ENCODE measurements around the gene CREG1.
"Not testable (repeated sequence)": the region's sequence is repeated elsewhere in the genome, so short reads cannot be mapped to it uniquely, and the experiment has no call there.

The CREG1 gene

DNA sequence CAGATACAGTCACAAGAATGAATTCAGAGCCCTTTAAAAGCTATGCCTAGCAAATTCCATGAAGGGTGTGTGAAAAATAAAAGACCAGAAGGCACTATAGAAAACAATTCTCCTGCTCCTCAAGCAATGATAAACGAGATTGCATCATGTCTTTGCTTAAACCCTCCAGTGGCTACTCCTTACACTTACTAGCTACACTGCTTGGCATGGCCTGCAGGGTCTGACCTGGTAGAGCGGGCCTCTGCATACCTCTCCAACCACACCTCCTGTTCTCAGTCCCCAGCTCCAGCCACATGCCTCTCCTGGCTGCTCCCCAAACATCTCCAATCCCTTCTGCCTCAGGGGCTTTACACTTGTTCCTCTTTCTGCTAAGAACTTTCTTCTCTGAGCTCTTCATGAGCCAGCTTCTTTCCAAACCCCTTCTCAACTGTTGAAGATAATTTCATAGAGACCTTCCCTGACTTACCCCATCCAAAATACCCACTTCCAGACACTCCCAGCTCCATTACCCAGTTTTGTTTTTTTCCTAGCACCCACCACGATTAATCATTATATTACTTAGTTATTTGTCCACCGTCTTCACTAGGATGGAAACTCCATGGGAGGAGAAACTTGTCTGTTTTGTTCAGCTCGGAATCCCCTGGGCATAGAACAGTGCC is 11.2 kb upstream of the CREG1 start:
- DNase-seq (ENCODE audit: low read depth in 1 of 2, low spot score in 1 of 2): no peak

DNA sequence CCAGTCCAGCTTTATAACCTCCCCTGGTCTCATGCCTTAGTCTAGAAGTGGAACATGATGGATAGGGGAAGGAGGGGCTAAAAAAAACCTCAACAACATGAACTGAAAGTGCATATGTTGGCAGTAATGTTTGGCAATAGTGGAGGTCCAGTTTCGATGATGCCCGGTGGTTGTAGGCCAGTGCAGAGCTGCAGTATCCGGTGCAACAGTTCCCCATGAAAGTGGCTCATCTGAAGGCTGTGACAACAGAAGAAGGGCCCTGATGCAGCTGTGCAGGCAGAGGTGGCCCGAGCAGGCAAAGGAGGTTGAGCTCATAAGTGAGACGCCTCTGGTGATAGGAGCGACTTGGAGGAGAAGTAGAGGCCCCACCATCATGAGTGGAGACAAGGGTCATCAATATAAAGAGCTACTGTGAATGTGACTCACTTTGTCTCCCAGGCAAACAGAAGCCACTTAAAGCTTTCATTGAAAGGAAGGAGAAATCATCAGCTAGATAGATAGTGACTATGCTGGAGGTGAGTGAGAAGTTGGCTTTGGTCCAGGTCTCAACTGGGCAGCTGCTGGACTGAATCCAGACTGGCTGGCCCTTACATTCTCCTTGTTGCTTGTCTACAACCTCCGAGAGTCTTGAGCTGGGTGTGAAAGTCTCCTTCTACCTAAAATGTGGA is 10.2 kb upstream of the CREG1 start:
- no peak for DNase-seq (ENCODE audit: low read depth in 1 of 2, low spot score in 1 of 2)

DNA sequence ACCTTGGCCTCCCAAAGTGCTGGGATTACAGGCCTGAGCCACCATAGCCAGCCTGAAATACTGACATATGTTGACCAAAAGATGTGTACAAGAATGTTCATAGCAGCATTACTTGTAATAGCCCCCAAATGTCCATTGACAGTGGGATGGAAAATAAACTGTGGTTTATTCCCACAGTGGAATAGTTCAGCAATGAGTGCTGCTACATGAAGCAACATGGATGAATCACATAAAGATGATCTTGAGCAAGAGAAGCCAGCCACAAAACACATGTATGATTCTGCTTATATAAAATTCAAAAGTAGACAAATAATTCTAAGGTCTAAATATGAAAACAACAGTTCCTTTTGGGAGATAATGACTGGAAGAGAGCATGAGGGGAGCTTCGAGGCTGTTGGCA is 9.1 kb upstream of the CREG1 start:
- DNase-seq (ENCODE audit: low read depth in 1 of 2, low spot score in 1 of 2): no peak

DNA sequence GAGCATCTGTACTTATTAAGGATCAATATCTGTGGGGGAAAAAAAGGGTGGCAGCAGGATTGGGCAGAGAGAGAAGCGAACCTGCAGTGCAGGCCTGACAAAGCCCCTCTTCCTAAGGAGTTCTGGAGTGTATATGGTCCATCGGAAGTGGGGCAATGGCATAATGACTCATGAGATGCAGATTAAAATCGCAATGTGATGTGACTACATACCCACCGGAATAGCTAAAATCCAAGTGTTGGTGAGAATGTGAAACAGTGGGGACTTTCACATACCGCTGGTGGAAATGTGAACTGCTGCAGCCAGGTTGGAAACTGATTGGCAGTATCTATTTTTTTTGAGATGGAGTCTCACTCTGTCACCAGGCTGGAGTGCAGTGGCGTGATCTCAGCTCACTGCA is 8.2 kb upstream of the CREG1 start:
- DNase-seq (ENCODE audit: low read depth in 1 of 2, low spot score in 1 of 2): no peak

DNA sequence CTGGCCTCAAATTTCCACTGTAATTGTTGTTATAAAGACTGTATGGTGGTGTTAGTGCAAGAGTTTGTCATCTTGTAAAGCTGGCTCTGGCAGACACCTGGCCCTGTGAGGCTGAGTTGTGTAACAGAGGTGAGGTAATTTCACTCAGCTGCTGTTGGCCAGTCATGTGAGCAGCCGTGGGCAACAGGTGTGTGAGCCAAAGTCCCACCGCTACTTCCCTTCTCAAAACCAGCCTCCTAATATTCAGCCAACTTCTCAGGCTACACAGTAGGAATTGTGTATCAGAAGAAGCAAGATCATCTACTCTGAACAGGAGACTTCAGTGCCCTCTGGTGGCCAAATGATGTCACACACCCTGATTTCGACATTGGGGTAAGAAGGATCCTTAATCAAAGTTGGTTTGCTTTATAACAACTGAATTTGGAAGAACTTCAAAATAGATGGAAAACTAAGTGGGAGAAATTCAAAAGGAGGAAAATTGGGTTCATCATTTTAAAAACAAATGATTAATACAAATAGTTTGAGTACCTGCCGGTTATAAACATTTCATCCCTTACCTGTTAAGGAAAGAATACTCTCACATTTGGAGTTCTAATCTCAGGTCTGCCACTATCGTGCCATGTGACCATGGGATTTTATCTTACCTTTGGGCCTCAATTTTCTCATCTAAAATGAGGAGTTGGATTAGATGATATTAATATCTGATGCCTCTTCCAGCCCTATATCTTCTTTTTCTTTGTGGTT is 2.6 kb upstream of the CREG1 start:
- peak; percentile 53 to 54 for DNase-seq (ENCODE audit: low read depth in 1 of 2, low spot score in 1 of 2)

DNA sequence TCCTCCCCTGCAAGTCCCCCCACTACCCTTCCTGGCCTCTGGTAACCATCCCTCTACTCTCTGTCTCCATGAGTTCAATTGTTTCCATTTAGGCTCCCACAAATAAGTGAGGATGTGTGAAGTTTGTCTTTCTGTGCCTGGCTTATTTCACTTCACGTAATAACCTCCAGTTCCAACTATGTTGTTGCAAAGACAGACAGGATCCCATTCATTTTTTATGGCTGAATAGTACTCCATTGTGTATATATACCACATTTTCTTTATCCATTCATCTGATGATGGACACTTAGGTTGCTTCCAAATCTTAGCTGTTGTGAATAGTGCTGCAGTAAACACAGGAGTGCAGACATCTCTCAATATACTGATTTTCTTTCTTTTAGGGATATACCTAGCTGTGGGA is 1.5 kb upstream of the CREG1 start:
- not testable (repeated sequence) for DNase-seq (ENCODE audit: low read depth in 1 of 2, low spot score in 1 of 2)

DNA sequence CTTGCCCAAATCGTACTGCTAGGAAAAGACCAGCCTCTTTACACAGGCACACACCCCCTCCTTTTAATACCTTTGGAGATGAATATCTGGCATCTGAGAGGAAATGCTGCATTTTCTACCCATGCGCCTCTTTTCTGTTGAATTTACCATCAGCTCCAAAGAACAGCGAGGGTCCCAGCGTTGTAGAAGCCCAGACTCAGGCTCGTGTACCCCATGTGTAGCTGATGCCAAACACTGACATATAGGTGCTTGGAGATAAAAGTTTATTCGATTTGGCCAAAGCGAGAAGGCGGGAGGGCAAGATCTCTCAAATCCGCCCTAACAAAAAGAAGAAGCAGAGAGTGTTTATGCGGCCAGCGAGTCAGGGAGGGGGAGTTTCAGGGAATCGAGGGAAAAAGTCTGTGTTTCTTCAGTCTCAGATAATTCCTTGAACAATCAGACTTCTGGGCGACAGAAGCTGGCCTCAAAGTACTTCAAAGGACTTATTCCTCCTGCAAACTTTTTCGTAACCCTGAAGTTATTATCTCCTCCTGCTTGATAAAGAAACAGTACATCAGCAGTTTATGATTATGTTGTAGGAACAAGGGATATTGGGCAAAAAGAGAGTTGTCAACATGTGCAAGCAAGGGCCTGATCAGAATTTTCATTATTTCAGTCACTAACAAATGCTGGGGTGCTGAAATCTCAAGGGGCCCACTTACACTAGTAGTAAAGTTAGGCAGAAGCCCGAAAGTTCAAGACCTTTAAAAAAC is 642 bp upstream of the CREG1 start:
- no peak for DNase-seq (ENCODE audit: low read depth in 1 of 2, low spot score in 1 of 2)

DNA sequence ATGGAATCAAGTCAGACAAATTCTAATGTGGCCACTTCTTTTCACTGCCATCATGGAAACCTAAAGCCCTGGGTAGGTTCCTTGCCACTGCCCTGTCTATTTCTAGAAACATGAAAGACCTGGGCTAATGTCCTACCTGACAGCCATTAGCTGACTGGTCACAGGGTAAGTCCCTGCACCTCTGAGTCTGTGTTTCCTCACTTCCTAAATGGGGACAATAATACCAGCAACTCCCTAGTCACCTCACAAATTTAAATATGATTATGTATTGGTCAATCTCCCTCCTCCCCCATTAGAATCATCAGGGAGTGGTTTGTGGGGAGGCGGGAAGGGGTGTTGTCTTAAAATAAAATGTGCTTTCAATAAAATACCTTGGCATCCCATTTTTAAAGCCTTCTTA is 2.2 kb downstream of the CREG1 start:
- DNase-seq (ENCODE audit: low read depth in 1 of 2, low spot score in 1 of 2): no peak

DNA sequence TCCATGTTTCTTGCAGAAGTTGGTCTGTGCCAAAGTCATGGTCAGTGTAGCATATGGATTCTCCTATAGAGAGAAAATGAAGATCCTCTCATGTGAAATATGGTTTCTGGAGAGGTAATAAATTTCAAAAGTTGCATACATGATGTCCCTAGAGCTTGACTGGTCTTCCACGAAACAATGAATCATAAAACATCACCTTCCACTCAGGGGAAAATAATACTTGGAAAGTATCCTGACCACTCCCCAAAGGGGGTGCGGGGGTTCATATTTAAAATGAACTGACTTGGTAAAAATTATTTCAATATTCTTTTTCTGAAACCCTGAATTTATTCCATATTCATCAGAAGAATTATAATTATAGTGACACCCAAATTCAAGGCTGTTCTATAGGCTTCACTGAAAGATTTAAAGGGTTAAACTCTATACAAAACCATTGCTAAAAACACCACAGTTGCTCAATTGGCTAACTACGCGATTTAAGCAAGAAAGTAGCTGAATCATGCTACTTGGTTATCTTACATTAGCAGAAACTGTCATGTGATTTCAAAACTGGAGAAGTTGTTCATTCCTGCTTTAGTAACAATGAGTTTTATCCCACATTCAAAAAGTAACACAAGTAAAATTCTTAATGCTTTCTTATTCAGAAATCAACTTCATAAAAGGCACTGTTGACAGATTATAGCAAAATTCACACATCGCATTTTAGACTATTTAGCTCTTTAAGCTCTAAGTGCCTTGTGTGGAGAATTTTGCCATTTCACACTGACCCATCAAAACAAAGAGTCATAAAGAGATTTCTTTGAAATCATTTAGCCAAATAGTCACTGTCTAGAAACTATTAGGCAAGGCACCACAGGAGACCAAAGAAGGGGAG is 5.3 kb downstream of the CREG1 start:
- no peak for DNase-seq (ENCODE audit: low read depth in 1 of 2, low spot score in 1 of 2)

DNA sequence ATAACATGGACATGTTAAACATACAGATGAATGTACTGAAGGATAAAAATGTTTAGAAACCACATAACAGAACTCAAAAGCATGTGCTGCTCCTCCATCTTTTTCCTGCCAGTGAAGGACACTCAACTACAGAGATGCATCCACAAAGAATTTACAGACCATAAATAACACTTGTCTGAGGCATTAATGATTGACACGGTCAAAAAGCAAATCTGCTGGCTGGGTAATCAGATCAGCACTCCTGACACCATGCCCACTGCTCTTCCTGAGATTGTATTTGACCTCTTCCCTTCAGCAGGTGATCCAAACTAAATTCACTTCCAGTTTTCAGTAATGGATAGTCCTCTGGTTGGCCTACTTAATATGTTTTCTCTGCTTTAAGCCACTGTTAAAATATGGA is 6.6 kb downstream of the CREG1 start:
- DNase-seq (ENCODE audit: low read depth in 1 of 2, low spot score in 1 of 2): no peak

DNA sequence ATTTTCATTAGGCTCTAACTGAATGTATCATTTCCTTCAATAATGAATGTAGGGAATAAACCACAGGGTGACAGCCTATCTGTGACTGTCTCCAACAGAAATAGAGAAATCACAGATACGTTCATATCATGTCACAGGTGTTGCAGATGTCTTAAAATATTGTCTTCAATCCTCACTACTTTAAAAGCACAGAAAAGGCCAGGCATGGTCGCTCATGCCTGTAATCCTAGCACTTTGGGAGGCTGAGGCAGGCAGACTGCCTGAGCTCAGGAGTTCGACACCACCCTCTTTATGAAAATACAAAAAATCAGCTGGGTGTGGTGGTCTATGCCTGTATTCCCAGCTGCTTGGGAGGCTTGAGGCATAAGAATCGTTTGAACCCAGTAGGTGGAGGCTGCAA is 8.2 kb downstream of the CREG1 start:
- DNase-seq (ENCODE audit: low read depth in 1 of 2, low spot score in 1 of 2): no peak

DNA sequence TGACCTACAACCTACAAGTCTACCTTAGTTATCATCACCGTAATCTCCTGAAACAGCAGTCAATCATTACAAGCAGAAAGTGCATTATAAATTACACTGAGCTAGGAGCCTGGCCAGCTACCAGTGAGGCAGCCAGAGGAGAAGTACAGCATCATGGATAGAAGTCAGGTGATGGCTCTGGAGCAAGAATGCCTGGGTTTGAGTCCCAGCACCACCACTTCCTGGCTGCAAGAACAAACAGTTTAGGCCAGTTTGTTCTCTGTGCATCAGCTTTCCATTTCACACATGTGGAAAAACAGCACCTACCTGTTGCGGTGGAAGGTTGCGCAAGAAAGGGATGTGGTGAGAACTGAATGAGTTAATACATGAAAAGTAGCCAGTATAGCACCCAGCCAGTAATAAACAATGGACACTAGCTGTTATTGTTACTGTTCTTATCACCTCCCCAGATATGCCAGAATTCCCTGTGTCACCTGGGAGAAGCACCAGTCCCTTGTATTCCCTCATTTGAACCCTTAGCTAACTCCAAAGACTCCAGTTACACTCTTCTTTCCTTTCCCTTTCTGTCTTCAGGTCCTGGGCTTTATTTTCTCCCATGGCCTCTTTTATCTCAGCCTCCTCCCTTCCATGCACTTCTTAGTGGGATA is 9.0 kb downstream of the CREG1 start:
- DNase-seq (ENCODE audit: low read depth in 1 of 2, low spot score in 1 of 2): no peak

DNA sequence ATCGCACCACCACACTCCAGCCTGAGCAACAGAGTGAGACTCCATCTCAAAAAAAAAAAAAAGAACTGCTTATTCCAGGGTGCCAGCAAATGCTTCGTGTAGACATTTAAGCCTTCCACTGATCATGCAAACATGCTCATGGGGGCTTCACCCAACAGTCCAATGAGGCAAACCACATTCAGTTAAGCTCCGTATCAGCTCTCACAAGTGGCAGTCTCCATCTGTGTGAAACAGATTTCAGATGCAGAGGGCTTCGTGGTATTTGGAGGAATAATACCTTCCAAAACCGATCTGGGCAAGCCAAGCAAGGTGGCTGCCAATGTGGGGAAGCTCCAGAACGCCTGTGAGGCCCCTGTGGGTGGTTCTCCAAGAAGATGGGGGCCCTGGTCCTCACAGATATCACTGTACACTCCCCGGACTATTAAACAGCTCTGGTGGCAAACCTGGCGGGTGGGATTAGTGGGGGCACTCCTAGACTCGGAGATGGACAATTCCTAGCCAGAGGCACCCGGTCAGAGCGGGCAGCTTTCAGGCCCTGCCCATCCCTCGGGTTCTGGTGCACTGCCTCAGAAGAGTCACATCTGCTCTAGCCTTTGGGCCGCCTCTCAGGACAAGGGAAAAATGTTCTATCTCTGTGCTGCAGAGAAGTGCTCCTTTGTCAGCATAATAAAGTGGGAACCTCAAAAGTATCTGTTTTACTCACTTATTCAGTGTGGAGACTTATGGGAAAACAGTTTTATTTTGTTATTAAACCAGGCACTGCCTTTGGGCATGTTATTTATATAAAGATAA is 10.2 kb downstream of the CREG1 start:
- no peak for DNase-seq (ENCODE audit: low read depth in 1 of 2, low spot score in 1 of 2)

DNA sequence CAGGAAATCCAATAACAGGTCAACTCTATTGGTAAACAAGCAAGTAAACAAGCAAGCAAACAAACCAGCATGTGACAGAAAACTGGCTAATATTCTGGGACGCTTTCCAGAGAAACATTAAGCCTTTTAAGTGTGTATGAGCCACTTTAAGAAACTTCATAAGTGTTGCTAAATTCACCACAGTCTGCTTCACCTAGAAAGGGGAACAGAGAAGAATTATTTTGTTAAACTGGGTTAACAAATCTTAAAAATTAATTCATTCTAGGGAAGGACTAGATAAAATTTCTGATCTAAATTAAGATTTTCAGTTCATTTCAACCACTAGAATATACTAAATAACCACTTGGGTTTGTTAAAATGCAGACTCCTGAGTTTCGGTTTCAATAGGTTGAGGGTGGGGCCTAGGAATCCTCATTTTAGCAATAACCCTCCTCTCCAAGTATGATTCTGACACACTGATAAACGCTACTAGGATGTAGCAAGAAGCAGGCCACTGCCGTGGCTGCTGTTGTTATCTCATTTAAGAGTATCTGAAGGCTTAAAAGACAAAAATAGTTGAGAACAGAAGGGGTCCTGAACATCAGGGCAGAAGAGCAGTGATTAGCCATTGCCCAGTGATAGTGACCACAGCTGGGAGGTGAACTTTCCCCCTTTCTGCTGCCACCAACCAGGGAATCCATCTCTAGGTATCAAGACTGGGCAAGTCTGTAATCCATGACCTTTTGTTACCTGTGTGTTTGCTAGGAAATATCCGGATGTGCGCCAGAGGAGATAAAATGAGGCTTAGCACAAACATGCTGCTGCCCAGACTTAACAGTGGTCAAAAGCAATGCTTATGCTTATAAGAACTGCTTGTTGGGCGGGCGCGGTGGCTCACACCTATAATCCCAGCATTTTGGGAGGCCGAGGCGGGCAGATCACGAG is 11.2 kb downstream of the CREG1 start:
- DNase-seq (ENCODE audit: low read depth in 1 of 2, low spot score in 1 of 2): no peak

DNA sequence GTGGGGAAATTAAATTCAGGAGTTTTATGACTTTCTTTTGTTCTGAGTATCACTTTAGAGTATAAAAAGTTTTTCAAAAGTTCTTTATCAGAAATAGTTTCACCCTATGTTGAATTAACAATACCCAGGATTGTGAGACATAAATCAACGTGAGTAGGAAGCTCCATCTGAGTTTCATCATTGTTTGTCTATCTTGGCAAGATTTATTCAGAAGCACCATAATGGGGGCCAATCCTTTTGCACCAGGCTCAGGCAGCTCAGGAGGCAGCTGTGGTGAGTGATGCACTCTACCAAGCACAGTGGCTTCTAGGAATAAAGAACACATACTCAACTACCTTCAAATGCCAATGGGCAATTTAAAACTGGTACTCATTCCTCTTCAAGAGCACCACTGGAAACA is 12.0 kb downstream of the CREG1 start:
- no peak for DNase-seq (ENCODE audit: low read depth in 1 of 2, low spot score in 1 of 2)

DNA sequence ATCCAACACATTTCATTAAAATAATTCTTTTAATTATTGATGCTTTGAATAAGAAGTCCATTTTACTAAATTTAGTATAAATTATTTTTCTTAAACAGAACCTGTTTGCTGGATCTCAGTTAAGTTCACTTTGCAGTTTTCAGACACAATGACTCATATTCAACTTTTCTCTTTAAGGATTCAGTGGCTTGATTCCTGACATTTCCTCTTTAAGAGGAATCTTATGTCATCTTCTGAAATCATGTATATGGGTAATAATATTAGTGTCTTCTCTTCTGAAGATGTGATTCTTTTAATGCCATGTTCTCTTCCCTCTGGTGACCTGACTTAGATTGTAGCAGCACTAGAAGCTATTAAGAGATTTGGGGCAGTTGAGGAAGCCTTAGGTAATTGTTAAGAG is 12.6 kb downstream of the CREG1 start:
- no peak for DNase-seq (ENCODE audit: low read depth in 1 of 2, low spot score in 1 of 2)

DNA sequence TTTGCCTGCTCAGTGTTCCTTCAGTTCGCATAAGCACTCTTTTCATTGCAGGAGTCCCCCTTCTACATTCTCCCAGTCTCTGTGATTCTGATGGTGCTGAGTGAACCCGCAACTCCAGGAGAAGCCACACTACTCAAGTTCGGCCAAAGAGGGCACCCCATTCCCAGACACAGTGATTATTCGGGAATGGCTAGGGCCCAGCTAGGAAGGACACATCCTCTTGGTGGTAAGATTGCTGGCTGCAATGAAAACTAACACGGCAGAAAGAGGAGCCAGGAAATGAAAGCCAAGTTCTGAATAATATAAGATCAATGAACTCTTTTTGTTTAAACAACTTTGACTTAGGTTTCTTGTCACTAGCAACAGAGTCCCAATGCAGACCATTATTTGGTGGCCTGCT is 14.9 kb downstream of the CREG1 start:
- no peak for DNase-seq (ENCODE audit: low read depth in 1 of 2, low spot score in 1 of 2)

DNA sequence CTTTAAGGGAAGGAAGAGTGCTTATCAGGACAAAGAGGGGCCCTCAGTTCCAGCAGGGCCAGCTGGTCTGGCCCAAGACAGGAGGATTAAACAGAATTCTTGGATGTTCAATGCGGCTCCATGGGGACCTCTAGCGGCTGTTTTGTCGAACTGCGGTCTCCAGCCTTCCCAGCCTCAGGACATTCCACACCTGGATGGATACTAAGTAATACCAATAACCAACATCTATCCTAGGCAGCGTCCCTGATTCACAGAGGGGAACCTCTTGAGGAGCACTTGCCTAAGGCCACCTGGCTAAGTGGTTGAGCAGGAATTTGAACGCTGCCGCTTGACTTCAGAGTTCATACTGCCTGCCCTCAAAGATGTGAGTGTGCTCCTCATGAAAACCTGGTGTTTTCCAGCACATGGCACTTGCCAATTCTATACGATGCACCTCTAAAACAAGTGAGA is 19.7 kb downstream of the CREG1 start:
- DNase-seq (ENCODE audit: low read depth in 1 of 2, low spot score in 1 of 2): peak; percentile 40 to 41

Data from activated T-helper 1 cell treated with anti-CD3 and anti-CD28 coated beads, Interleukin-2, amount 50 U/mL, for 16 hours (primary cell).